ENCODE results near the gene LAMC1. TPM values are rescaled to one million over a fixed set of nuclear protein-coding genes. Genes with fewer than 3 reads are reported as not detected.
A peak's percentile ranks its signal among the peaks of the same experiment; 100 is the strongest.

The LAMC1 gene
- total RNA-seq, 1 donor from 2014 or later: 164 TPM

- no peak overlapping the region for H3K27ac Mint-ChIP-seq
- H3K9me3 Mint-ChIP-seq: no peaks in the 10 kb centered on the region
- TF ChIP-seq CTCF (IDR thresholded peaks at IDR 0.05; ENCODE audit: unreplicated experiment): no peak
- peaks cover 23% of the 10 kb centered on the region for H3K4me1 Mint-ChIP-seq
- no peaks in the 10 kb centered on the region for H3K27me3 Mint-ChIP-seq (ENCODE audit: low read depth)
- H3K4me3 Mint-ChIP-seq: no peak overlapping the region
- DNase-seq (ENCODE audit: low spot score in 2 of 2, unreplicated experiment in 2 of 2): no peak
- H3K36me3 Mint-ChIP-seq: no peaks in the 10 kb centered on the region
These were observed 74.3 kb downstream of the LAMC1 start for GRCh38 chr1:183097438-183098051.

GRCh38 chr1:183098317-183098716 lies 75.1 kb downstream of the LAMC1 start:
- no peak for DNase-seq (ENCODE audit: low spot score in 2 of 2, unreplicated experiment in 2 of 2)
- Mint-ChIP-seq H3K4me3 (no peak overlapping the region), H3K36me3 (no peaks in the 10 kb centered on the region), H3K4me1 (peaks cover 22% of the 10 kb centered on the region), H3K9me3 (no peaks in the 10 kb centered on the region), H3K27me3 (ENCODE audit: low read depth) (no peaks in the 10 kb centered on the region), H3K27ac (no peak overlapping the region)
- TF ChIP-seq CTCF (IDR thresholded peaks at IDR 0.05; ENCODE audit: unreplicated experiment): no peak

- H3K4me3 Mint-ChIP-seq: no peak overlapping the region
- no peaks in the 10 kb centered on the region for H3K9me3 Mint-ChIP-seq
- no peak overlapping the region for H3K27ac Mint-ChIP-seq
- DNase-seq (ENCODE audit: low spot score in 2 of 2, unreplicated experiment in 2 of 2): no peak
- H3K36me3 Mint-ChIP-seq: peaks cover 2% of the 10 kb centered on the region
- no peaks in the 10 kb centered on the region for H3K27me3 Mint-ChIP-seq (ENCODE audit: low read depth)
- peaks cover 12% of the 10 kb centered on the region for H3K4me1 Mint-ChIP-seq
- TF ChIP-seq CTCF (IDR thresholded peaks at IDR 0.05; ENCODE audit: unreplicated experiment): no peak
These were observed 77.2 kb downstream of the LAMC1 start for GRCh38 chr1:183100361-183100974.

GRCh38 chr1:183101081-183101480 lies 77.9 kb downstream of the LAMC1 start:
- H3K36me3 Mint-ChIP-seq: peaks cover 2% of the 10 kb centered on the region
- H3K27me3 Mint-ChIP-seq (ENCODE audit: low read depth): no peaks in the 10 kb centered on the region
- H3K9me3 Mint-ChIP-seq: no peaks in the 10 kb centered on the region
- H3K4me1 Mint-ChIP-seq: peaks cover 12% of the 10 kb centered on the region
- H3K4me3 Mint-ChIP-seq: no peak overlapping the region
- peak overlapping the region; percentile 1 for H3K27ac Mint-ChIP-seq
- TF ChIP-seq CTCF (IDR thresholded peaks at IDR 0.05; ENCODE audit: unreplicated experiment): no peak
- no peak for DNase-seq (ENCODE audit: low spot score in 2 of 2, unreplicated experiment in 2 of 2)

- TF ChIP-seq CTCF (IDR thresholded peaks at IDR 0.05; ENCODE audit: unreplicated experiment): no peak
- H3K9me3 Mint-ChIP-seq: no peaks in the 10 kb centered on the region
- H3K36me3 Mint-ChIP-seq: peaks cover 2% of the 10 kb centered on the region
- H3K27me3 Mint-ChIP-seq (ENCODE audit: low read depth): no peaks in the 10 kb centered on the region
- H3K27ac Mint-ChIP-seq: peak overlapping the region; percentile 43
- H3K4me1 Mint-ChIP-seq: peaks cover 10% of the 10 kb centered on the region
- no peak for DNase-seq (ENCODE audit: low spot score in 2 of 2, unreplicated experiment in 2 of 2)
- no peak overlapping the region for H3K4me3 Mint-ChIP-seq
These were observed 78.6 kb downstream of the LAMC1 start for GRCh38 chr1:183101841-183102276.
